AML-193 (cell line): Measurements from ENCODE around the gene FGF12.

Experiments
- DNase-seq, 2 experiments: peaks; one replicate each; lab custom pipeline; 2025; lab: John Stamatoyannopoulos, UW

The FGF12 gene

DNA sequence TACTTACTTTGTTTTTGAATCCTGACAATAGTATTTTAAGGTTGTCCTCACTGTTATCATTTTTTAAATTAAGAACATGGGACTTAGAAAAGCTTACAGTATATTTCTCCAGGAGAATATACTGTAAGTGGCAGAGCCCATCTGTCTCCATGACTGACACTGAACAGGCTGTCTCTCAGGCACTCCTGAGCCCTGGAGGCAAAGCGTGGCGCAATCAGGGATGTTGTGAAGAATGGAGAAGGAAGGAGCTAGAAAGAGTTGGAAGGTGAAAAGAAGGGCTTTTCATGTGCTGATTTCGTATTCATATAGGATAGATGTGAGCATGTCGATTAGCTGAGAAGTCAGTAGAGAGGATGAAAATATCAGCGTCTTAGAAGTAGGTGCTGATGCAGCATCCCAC lies 41.5 kb downstream of the FGF12 start:
- DNase-seq, result no peak

DNA sequence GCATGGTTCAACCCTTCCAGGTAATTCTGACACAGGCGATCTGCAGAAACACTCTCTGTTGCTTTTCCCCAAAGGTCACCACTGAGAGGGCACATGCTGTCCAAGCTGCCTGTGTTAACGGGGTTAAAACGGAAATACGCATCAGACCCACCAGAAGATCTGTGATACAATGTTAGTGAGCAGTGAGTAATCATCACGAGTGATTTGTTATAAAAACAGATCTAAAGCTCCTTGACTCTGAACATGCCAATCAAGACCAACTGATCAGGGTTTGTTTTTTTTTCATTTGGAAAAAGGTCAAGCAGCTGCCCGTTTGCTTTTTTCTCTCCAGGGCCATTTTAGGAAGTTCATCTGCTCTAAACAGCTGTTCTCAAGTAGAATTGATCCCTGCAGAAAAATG lies 43.2 kb downstream of the FGF12 start:
- DNase-seq, result no peak

DNA sequence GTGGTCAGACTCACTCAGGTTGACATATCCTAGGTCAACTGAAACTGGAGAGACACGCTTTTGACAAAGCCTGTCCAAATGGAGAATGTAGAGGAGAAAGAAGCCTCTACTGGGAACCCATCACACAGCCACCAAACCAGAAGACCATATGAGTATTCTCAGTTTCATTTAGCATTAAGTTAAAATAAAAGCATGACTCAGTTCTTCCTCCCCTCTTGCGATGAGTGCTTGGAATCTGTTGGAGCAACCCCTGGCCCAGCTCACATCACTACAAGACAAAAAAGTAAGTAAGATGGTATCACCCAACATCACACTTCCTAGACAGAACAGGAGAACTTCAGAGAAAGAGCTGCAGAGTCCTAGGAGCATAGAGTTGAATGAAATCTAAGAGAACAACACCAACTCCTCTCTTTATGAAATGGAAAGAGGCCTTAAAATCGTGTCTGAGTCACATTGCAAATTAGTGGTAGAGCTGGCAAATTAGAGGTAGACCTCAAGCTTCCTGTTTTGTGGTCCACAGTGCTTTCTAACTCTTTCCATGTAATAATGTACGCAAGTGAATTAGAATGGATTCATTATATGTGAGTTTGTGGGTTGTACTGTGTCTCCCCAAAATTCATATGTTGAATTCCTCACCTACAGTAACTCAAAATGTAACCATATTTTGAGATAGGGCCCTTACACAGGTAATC lies 51.2 kb downstream of the FGF12 start:
- DNase-seq, result no peak

DNA sequence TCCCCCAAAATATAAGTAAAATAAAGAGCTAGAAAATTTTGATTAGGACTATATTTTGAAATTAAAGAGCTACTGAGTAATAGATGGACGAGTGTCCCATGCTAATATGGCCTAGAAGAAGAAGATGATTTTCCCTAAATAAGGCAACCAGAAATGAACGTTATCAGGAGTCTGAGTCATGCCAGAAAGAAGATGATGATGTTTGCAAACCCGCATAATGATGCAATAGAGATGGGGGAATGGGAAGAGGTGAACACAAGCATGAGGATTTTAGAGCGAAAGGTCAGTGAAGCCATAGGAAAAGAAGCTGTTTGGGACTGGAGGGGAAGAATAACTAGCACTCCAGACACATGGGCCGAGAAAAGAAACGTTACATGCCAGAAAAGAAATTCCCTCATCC lies 71.7 kb downstream of the FGF12 start:
- DNase-seq, result no peak

DNA sequence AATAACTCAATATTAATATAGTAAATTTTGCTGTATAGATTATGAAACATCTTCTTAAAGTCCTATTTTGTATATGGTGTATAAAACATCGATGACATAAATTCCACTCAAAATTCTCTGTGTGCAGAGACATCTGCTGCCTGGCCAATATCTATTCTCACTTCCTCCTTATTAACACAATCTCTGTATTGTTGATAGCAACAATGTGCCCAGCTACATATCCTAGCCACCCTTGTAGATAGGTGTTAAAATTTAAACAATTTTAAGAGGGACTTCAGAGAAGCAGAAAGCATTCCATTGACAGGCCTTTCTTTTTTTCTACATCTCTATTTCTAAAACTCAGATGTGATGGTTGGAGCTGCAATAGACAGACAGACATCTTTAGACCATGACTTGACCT lies 72.3 kb downstream of the FGF12 start:
- no peak for DNase-seq

DNA sequence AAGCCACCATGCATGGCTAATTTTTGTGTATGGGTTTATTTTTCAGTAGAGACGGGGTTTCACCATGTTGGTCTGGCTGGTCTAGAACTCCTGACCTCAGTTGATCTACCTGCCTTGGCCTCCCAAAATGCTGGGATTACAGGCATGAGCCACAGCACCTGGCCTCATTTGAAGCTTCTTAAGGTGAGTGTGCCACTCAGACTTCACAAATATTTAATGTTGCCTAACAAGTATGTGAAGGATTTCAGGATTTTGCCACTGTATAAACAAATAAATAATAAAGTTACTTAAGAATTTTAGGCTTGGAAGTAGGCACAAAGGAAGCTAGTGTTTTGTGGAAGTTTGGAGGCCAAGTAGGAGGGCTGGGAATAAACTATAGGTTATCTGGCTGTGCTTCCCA lies 73.5 kb downstream of the FGF12 start:
- DNase-seq, result no peak

DNA sequence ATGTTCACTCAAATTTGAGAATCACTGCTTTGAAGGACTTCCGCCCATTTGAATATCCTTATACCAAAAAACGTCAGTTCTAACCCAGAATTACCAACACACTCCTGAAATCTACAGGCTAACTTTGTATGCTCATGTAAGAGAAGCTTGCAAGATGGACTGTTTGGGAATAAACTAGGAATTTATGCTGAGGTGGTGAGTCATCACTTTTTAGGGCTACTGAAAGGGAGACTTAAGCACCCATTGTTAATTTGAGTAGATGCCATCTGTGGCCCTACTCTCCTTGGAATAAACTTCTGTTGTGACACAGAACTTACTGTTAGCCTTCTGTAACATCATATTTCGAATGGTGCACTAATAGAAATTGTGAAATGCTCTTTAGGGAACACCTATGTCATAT lies 74.6 kb downstream of the FGF12 start:
- no peak for DNase-seq

DNA sequence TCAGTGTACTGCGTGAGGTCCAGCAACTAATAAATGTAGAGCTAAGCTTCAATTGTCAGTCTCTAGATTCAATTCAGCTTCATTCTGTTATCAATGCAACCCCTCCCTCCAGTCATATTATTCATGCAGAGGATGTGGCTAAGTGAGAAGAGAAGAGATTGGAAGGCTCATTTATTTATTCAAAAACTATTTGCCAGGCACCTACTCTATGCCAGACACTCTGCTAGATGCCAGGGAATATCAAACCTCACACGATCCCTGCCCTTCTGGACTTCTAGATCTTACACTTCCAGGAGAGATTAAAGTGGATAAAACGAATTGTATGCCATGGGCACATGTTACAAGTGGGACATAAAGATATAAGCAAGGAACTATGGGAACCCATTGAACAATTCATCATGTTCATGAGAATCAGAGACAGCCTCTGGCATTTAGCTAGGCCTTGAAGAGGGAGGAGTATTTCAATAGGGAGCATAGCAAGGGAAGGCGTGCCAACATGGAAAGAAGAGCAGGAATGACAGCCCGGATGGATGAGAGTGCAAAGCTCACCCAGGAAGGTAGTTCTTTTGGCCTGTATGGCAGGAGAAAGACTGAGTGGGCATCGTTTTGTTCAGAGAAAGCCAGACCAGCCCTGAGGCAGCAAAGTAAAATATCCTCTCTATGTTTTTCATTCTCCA lies 75.4 kb downstream of the FGF12 start:
- no peak for DNase-seq

DNA sequence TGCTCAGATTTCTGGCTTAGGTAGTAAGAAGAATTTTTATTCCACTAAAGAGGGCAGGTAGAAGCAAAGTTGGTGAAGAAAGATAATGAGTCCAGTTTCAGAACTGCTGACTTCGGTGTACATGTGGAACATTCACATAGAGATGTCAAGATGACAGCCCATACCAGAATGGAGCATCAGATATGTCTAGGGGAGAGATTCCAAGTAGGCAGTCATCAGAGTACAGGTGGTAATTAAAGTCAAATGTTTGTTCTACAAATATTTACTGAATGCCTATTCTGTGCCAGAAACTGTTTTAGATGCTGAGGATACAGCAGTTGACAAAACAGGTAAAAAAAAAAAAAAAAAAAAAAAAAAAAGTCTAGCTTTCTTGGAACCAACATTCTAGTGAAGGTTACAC lies 81.9 kb downstream of the FGF12 start:
- DNase-seq, result no peak

DNA sequence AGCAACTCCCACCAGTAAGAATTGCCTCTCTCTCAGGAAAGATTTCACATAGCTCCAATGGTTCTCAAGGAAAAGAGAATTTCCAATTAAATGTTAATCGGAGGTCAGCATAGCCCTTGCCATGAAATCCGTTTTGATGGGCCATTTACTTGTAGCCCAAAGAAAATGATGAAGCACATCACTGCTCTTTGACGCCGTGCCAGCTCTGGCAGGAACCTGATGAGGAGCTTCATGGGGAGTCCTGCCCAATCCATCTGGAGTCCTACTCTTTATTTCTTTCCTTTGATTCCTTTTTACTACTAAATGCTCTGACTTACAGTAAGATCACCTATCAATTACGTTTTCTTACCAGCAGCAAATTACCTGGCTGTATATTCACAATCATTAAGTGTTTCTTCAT lies 84.7 kb downstream of the FGF12 start:
- no peak for DNase-seq

DNA sequence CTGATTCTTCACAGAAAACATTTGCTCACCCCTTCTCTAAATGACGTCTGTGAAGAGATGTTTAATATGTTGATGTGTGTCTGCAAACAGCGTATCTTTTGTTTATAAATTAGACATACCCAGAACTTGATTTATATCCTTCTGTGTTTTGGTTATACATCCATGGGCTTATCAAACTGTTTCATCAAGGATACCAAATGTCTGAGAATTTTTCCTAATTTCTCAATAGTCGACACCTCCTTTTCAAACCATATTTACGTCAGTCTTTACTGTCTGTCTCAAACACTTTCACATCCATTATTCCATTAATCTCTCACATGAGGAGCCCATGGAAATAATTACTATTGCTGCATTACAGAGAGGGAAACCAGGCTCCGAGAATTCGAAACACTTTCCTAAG lies 85.4 kb downstream of the FGF12 start:
- DNase-seq, result no peak

DNA sequence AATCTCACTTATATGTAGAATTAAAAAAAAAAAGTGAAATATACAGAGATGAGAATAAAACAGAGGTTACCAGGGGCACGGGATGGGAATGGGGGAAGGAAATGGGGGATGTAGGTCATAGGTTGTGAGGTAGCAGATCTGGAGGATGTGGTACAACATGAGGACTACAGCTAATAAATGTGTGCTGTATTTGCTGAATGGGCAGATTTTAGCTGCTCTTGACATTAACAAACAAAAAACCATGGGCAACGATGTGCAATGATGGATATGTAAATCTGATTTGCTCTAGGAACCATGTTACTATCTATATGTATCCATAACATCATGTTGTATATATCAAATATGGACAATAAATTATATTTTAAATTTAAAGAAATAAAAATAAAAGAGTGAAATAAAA lies 87.4 kb downstream of the FGF12 start:
- DNase-seq, result no peak

DNA sequence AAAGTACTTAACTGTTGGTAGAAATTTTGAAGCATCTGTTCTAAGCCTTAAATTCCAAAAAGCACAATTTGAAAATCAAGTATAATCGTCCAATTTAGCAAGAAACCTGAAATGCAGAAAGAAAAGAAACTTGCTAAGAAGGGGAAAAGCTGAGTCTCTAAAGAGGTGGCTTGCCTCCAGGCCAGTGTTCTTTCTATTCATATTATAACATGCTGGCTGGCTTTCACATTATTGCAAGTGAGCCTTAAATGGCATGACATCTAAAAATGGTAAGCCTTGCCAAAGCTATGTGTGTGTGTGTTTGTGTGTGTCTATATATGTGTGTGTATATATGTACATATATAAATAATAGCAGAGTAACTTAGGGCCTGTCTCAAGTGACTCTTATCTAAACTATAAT lies 89.5 kb downstream of the FGF12 start:
- no peak for DNase-seq

DNA sequence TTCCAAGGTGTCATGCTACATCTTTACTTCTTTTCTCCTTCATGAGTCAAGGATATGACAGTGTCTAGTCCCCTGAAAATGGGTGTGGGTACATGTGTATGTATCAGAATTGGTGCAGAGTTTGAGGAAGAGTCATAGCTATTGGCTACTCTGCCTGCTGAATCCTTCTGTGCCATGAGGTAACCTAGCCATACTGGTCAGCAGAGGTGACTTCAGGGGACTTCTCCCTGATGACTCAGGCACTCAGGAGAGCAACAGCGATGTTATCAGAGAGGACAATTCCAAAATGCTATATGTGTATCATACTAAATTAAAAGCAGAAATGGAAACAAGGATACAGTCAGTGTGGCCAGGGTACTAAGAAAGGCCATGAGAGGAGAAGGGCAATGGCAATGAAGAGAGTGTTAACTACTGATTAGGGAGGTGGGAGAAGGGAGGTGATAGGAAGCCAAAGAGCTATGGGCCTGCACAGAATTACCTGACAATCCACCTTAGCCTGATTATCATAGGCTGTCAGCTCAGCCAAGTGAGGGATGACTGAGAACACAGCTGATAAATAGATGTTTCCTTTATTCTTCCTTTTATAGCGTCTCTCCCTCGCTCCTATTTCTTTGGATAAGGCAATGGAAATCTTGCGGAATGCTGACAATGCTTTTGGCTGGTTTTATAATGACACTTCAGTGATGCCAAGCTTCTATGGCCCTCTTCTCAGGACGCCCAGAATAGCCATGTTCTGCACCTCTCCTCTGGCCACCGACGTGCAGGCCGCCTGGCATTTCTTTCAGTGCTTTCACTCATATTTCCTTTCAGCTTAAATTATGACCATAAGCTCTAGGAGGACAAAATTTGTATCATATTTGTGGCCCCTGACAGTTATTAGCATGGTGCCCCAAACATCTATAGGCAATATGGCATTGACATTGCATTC lies 90.6 kb downstream of the FGF12 start:
- no peak for DNase-seq

DNA sequence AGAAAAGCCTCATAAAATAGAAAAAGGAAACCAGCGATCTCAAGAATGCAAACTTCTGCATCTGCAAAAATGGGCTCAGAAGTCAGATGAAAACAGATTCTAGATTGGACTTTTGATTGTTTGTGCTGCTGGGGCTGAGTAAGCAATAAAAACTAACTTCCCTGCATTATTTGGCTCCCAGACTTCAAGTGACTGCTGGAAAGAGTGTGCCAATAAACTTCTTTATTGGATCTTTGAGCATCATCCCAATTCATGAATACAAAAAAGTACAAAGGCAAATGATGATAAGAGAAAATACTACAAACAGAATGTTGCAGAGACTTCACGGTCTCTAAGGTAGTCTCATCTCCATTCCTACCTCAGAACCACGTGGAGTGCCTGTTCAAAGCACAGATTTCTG lies 97.9 kb downstream of the FGF12 start:
- DNase-seq, result no peak

DNA sequence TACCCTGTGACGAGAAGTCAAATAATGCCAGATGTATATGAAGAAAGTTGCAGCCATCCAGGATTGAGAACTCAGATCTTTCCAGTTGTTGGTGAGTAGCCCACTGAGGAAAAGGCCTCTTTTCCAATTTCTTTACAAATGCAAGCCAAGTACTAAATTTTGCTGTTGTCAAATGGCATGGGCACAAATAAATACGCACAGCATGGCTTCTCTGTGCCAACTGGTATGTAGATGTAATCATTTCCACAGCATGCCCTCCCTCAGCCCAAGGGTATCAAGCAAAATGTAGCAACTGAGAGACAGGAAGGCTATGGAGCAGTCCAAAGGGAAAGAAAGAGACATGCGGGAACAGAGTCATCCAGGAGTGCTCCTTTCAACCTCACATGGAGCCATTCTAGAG lies 105.4 kb downstream of the FGF12 start:
- DNase-seq, result no peak

DNA sequence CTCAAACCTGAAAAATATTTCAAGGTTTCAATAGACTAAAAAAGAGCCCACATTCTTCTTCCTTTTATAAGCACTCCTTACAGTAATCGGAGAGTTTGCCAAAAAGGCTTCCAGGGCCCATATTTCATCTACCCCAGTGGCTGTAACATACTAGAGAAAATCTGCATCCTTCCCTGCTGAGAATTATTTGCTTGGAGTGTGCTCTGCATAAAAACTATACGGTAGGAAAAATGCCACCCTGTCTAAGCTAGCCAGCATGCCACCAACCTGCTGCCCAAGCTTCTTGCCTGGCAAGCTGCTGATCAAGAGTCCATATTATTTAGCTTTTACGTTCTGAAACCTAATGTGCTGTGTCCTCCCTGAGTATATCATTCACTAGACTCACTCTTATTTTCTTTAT lies 107.1 kb downstream of the FGF12 start:
- DNase-seq, result no peak

DNA sequence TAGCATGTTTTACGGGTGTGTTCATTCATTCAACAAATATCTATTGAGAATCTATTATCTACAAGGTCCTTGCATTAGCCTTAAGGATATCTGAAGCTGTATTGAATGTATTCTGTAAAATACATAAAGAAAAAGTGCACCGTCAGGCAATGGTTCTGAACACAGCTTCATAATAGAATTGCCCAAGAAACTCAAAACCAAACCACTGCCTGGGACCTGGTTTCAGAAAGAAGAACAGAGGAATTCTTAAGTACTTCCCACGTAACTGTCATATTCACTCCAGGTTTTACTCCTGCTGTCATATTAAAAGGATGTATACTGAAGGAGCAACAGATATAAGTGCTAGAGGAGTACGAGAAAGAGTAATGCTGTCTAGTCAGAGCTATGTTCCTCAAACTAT lies 115.9 kb downstream of the FGF12 start:
- DNase-seq, result no peak

DNA sequence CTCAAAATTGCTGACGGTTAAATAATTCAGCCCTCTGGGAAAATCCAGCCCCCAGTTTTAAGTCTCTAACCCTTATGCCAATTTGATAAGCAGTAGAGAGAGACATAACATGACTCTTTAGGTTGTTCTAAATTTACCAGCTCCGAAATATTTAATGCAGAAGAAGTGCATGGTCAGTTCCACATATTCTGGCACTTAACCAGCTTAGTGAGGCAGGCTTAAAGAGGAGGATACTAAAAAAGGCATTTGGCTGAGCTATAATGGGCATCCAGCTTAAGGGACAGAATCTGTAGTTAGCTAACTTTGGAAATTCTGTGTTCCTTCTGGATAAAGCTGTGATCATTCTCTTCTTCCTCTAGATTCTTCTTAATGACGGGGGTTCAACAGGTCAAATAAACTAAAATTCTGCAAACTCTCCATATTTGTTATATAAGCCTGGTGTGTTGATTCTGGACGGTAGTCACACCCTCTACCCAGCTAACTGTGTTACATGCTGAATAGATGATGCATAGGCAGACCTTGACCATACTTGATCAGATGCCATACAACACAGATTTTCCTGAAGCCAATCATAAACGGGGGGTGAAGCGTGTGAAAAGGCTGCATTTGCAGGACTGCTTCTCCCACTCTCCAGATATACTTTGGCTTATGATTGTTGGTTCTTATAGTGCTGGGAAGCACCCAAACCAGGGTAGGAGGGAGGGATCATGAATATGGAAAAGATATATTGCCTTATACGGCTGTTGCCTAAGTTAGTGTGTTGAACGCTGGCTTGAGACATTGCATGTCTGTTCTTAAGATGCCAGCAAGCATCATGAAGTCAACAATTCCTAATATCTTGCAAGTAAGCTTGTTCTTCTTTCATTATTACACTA lies 118.4 kb downstream of the FGF12 start:
- DNase-seq, result no peak

DNA sequence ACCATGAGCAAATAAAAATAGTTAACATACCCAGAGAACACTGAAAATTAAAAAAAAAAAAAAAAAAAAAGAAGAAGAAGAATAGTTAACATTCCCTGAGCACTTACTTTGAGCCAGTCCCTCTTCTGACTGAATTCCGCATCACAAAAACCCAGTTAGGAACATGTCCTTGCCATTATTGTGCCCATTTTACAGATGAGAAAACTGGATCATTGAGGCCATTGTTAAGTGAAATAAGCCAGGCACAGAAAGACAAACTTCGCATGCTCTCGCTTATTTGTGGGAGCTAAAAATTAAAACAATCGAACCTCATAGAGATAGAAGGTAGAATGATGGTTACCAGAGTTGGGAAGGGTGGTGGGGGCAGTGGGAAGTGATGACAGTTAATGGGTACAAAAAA lies 119.5 kb downstream of the FGF12 start:
- no peak for DNase-seq

DNA sequence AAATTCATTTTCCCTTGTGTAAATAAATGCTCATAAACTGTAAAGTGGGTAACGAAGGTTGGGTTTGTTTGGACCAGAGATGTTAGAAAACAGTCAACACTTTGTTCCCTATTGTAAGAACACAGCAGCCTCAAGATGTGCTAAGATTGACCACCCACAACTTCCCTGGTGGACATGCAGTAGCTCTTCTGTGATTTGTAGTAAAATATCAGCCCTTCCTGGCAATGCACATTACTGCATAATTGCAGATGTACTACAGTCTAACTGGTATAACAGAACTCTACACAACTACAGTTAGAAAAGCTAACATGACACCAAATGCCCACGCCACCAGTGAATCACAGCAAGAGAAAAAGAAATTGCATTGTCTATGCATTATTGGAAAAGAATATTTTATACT lies 129.4 kb downstream of the FGF12 start:
- no peak for DNase-seq

DNA sequence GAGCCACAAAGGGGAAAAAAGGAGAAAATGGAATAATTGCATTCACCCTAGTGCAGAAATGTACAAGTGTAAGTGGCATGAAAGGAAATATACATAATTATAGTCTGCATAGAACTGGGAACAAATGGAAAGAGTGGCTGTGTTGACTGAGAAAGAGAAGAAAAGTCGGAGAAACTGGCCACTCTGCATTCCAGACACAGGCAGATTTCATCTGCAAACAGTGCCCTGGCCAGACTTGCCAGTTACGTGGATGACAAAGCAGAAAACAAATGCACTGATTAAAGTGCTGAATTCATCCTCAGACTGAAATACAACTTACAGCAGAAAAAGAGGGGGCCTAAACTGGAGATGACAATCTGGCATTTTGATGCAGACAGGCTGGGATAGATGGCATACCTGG lies 129.8 kb downstream of the FGF12 start:
- DNase-seq, result no peak
